Measurements from ENCODE around the gene IRF3.

GRCh38 chr19:49614096-49614833, 51.4 kb downstream of the IRF3 start:
- TF ChIP-seq CTCF (IDR thresholded peaks at IDR 0.05) (no peak), ZFX (IDR thresholded peaks at IDR 0.05; ENCODE audit: borderline replicate concordance) (no peak)
